Measurements from ENCODE around the gene CR1L. TPM values are rescaled to one million over a fixed set of nuclear protein-coding genes. Genes with fewer than 3 reads are reported as not detected.

CR1L gene
- total and polyA plus RNA-seq, 9 of the 15 experiments (the other 6 are each of a cell fraction or from before 2014, with no cell fraction given) = 10.1 to 74.8 (median 34.3) TPM

- TF ChIP-seq MXI1 (IDR thresholded peaks at IDR 0.05; ENCODE audit: low read depth, low read length) (no peak), GATAD2A (IDR thresholded peaks at IDR 0.05) (peak; percentile 30; the same call in 1 of the 2 replicates), ELK3 (CRISPR knock-in tag; IDR thresholded peaks at IDR 0.05) (no peak), PRMT5 (CRISPR knock-in tag; IDR thresholded peaks at IDR 0.05) (no peak), AFF1 (IDR thresholded peaks at IDR 0.05; ENCODE audit: low read depth in 1 of 2, partially characterized antibody in 2 of 2) (peak in 1 of 2 experiments; percentile 40), ZNF121 (CRISPR knock-in tag; conservative IDR thresholded peaks at IDR 0.05) (no peak), ZNF175 (CRISPR knock-in tag; IDR thresholded peaks at IDR 0.05; ENCODE audit: low read depth) (no peak), TAL1 (IDR thresholded peaks at IDR 0.05) (peak; percentile 97), EP400 (IDR thresholded peaks at IDR 0.05) (peak; percentile 47), NEUROD1 (IDR thresholded peaks at IDR 0.05; ENCODE audit: borderline replicate concordance, low read depth, low read length, partially characterized antibody) (peak; percentile 70), MED1 (CRISPR knock-in tag; IDR thresholded peaks at IDR 0.05; ENCODE audit: borderline replicate concordance) (no peak), GTF2A2 (tag; IDR thresholded peaks at IDR 0.05) (no peak), MAFG (tag; conservative IDR thresholded peaks at IDR 0.05) (no peak), COPS2 (conservative IDR thresholded peaks at IDR 0.05) (no peak), HOMEZ (CRISPR knock-in tag; IDR thresholded peaks at IDR 0.05) (no peak), CTBP1 (IDR thresholded peaks at IDR 0.05; ENCODE audit: borderline replicate concordance) (peak; percentile 89), ZNF232 (CRISPR knock-in tag; IDR thresholded peaks at IDR 0.05) (no peak), RBM14 (IDR thresholded peaks at IDR 0.05; ENCODE audit: borderline replicate concordance, insufficient read depth, low read depth, low read length) (no peak), SMARCA4 (IDR thresholded peaks at IDR 0.05) (peak; percentile 97), ETV6 (IDR thresholded peaks at IDR 0.05; ENCODE audit: borderline replicate concordance in 1 of 2, low read depth in 2 of 2, low read length in 1 of 2) (no peak), ETV6 (CRISPR knock-in tag; IDR thresholded peaks at IDR 0.05; ENCODE audit: borderline replicate concordance) (no peak), ATF4 (CRISPR knock-in tag; IDR thresholded peaks at IDR 0.05) (no peak; the same call in 1 of the 2 replicates)
These were observed 5.1 kb downstream of the CR1L start (continued) for GRCh38 chr1:207649865-207650580.

Data from K562 (cell line).